ENCODE data around the gene OSM.

OSM gene

GRCh38 chr22:30233582-30233981 is 33.1 kb downstream of the OSM start:
- no peak overlapping the region for H3K4me3 ChIP-seq (ENCODE audit: control insufficient read depth, low read depth, low read length)
- no peak for TF ChIP-seq CTCF (conservative IDR thresholded peaks at IDR 0.05; ENCODE audit: control insufficient read depth, insufficient read depth, low read depth, low read length)
- no peak for DNase-seq (ENCODE audit: low read depth)

GRCh38 chr22:30232716-30233218 is 33.9 kb downstream of the OSM start:
- DNase-seq (ENCODE audit: low read depth), result peak; percentile 50
- no peak overlapping the region for H3K4me3 ChIP-seq (ENCODE audit: control insufficient read depth, low read depth, low read length)
- TF ChIP-seq CTCF (conservative IDR thresholded peaks at IDR 0.05; ENCODE audit: control insufficient read depth, insufficient read depth, low read depth, low read length), result no peak

DNA sequence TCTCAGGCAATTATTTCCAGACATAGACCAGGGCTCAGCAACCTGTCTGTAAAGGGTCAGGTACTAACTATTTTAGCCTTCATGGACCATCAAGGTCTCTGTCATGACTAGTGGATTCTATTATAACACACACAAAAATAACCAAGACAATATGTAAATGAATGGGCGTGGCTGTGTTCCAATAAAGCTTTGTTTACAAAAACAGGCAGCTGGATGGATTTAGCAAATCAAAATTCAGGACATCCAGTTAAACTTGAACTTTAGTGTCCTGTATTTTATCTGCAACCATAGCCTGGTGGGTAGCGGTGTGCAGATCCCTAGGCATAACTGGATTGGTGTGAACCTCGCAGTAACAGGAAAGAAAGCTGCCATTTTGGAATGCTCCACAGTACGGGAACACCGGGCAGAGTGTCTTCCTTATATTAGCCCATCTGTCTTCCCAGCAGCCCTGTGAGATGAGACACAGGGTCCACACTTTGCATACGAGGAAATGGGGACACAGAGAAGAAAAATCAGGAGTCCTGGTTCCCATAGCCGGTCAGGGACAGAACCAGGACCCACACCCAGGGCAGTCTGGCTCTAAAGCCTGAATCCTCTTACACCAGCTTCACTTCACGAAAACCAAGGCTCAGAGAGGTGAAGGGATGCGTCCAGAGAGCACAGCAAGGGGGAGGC is 35.7 kb downstream of the OSM start:
- no peak for TF ChIP-seq CTCF (conservative IDR thresholded peaks at IDR 0.05; ENCODE audit: control insufficient read depth, insufficient read depth, low read depth, low read length)
- DNase-seq (ENCODE audit: low read depth), result no peak
- H3K4me3 ChIP-seq (ENCODE audit: control insufficient read depth, low read depth, low read length), result no peak overlapping the region

DNA sequence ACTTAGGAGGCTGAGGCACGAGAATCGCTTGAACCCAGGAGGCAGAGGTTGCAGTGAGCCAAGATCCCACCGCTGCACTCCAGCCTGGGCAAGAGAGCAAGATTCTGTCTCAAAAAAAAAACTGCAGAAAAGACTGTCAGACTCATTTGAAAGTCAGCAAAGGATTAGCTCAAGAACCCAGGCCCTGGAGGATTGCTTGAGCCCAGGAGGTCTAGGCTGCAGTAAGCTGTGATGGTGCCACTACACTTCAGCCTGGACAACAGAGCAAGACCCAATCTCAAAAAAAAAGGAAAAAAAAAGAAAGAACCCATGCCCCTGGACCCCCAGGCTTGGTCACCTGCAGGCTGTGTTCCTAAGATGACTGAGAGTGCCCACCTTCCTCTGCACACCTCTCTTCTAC is 36.3 kb downstream of the OSM start:
- no peak for TF ChIP-seq CTCF (conservative IDR thresholded peaks at IDR 0.05; ENCODE audit: control insufficient read depth, insufficient read depth, low read depth, low read length)
- no peak overlapping the region for H3K4me3 ChIP-seq (ENCODE audit: control insufficient read depth, low read depth, low read length)
- DNase-seq (ENCODE audit: low read depth), result no peak

- no peak overlapping the region for H3K4me3 ChIP-seq (ENCODE audit: control insufficient read depth, low read depth, low read length)
- DNase-seq (ENCODE audit: low read depth), result no peak
- TF ChIP-seq CTCF (conservative IDR thresholded peaks at IDR 0.05; ENCODE audit: control insufficient read depth, insufficient read depth, low read depth, low read length), result no peak
These were observed 37.9 kb downstream of the OSM start for GRCh38 chr22:30228509-30229359.

- no peak for TF ChIP-seq CTCF (conservative IDR thresholded peaks at IDR 0.05; ENCODE audit: control insufficient read depth, insufficient read depth, low read depth, low read length)
- DNase-seq (ENCODE audit: low read depth), result no peak
- no peak overlapping the region for H3K4me3 ChIP-seq (ENCODE audit: control insufficient read depth, low read depth, low read length)
These were observed 39.0 kb downstream of the OSM start for GRCh38 chr22:30227438-30228228.

Measured in fibroblast of mammary gland (primary cell).